PC-9 (cell line): Measurements from ENCODE around the gene GALNT9. TPM values are rescaled to one million over a fixed set of nuclear protein-coding genes. Genes with fewer than 3 reads are reported as not detected.

Source experiments
- BruUV-seq: library from RNA; stranded (reverse); fragments of 400-500 nt; replicated peaks from 2 replicates; lab custom pipeline; 2021; lab: Mats Ljungman, UMichigan
- CTCF ChIA-PET: fragments of 300-600 bp; sonication (Branson Sonifier 250); formaldehyde crosslinking; loops from one replicate; lab custom pipeline; 2022; ENCODE audit warnings: antibody characterized with exemption; lab: Charles Lee
- POLR2A ChIA-PET: fragments of 300-600 bp; sonication (Branson Sonifier 250); formaldehyde crosslinking; loops from one replicate; lab custom pipeline; 2022; ENCODE audit warnings: antibody characterized with exemption; ENCODE audit not compliant: unreplicated experiment; lab: Charles Lee
- DNase-seq, 2 experiments: peaks; one replicate each; pipeline versions ENCODE4 v3.0.0 to v3.0.0-alpha.2; 2015 to 2022; ENCODE audit warnings: mixed read lengths in 1 of 2
- H2AFZ ChIP-seq: fragments of 200-600 bp; sonication (generic); 2 replicates; pipeline ENCODE4 v1.8.1; 2017; ENCODE audit warnings: antibody characterized with exemption
- H3F3A ChIP-seq: fragments of 200-600 bp; sonication (generic); 2 replicates; pipeline ENCODE4 v1.8.1; 2017; ENCODE audit warnings: antibody characterized with exemption, mild to moderate bottlenecking, low read depth; ENCODE audit not compliant: insufficient read depth
- H3K27ac ChIP-seq: fragments of 200-600 bp; sonication (generic); 2 replicates; pipeline ENCODE4 v1.6.1; 2016; ENCODE audit warnings: mixed run types
- H3K27me3 ChIP-seq: fragments of 200-600 bp; sonication (generic); 2 replicates; pipeline ENCODE4 v1.6.1; 2016; ENCODE audit warnings: low read depth, mixed run types; ENCODE audit not compliant: insufficient read depth
- H3K36me3 ChIP-seq: fragments of 200-600 bp; sonication (generic); 2 replicates; pipeline ENCODE4 v1.6.1; 2016; ENCODE audit warnings: low read depth, mixed run types
- H3K4me1 ChIP-seq: fragments of 200-600 bp; sonication (generic); replicated peaks from 2 replicates; pipeline ENCODE4 v1.6.1; 2016; ENCODE audit warnings: mixed run types; ENCODE audit not compliant: insufficient read depth
- H3K4me2 ChIP-seq: fragments of 200-600 bp; sonication (generic); 2 replicates; pipeline ENCODE4 v1.6.1; 2017; ENCODE audit warnings: mixed run types
- H3K4me3 ChIP-seq: fragments of 200-600 bp; sonication (generic); 2 replicates; pipeline ENCODE4 v1.6.1; 2016; ENCODE audit warnings: mixed run types
- H3K79me2 ChIP-seq: fragments of 200-600 bp; sonication (generic); 2 replicates; pipeline ENCODE4 v1.6.1; 2017; ENCODE audit warnings: low read depth, mixed run types
- H3K9me2 ChIP-seq: fragments of 200-600 bp; sonication (generic); 2 replicates; pipeline ENCODE4 v1.8.1; 2017; ENCODE audit warnings: mild to moderate bottlenecking; ENCODE audit not compliant: insufficient read depth
- H3K9me3 ChIP-seq: fragments of 200-600 bp; sonication (generic); 2 replicates; pipeline ENCODE4 v1.8.1; 2016; ENCODE audit warnings: low read depth; ENCODE audit not compliant: insufficient read depth
- H4K20me1 ChIP-seq: fragments of 200-600 bp; sonication (generic); 2 replicates; pipeline ENCODE4 v1.8.1; 2017; ENCODE audit not compliant: insufficient read depth
- CTCF ChIP-seq: fragments of 200-600 bp; sonication (generic); conservative IDR thresholded peaks from 2 replicates; pipeline ENCODE4 v1.6.1; 2017; ENCODE audit warnings: mixed run types, antibody characterized with exemption, mild to moderate bottlenecking, moderate library complexity
- EZH2 ChIP-seq: fragments of 200-600 bp; sonication (generic); IDR thresholded peaks from 2 replicates; pipeline ENCODE4 v1.8.0; 2017; ENCODE audit warnings: antibody characterized with exemption, low read depth
- intact Hi-C: fragments of 100-400 bp; cut with micrococcal nuclease; formaldehyde crosslinking; loops from one replicate; pipeline ENCODE4 v1.10.0; 2022; ENCODE audit not compliant: unreplicated experiment
- total RNA-seq: library from RNA; stranded (reverse); gene quantifications from 2 replicates; pipeline ENCODE4 v1.2.3, GENCODE V29; 2021

The GALNT9 gene
- total RNA-seq, 1 experiment from 2014 or later, result 11.2 TPM

GRCh38 chr12:132163911-132164288, 165.5 kb downstream of the GALNT9 start:
- no peak overlapping the region for H3K4me2 ChIP-seq
- H3K27me3 ChIP-seq, result no peaks in the 10 kb centered on the region
- TF ChIP-seq CTCF (no peak), EZH2 (no peak)
- H3K9me2 ChIP-seq, result no peaks in the 10 kb centered on the region
- intact Hi-C loops, result no loop called here
- BruUV-seq, result no TSS peak
- DNase-seq, result no peak
- POLR2A ChIA-PET, result no interaction called here
- no peak overlapping the region for H3K4me3 ChIP-seq
- H3F3A ChIP-seq, result peaks cover 5% of the 10 kb centered on the region; the same call in 1 of the 2 replicates
- no peaks in the 10 kb centered on the region for H3K4me1 ChIP-seq
- no peaks in the 10 kb centered on the region for H3K9me3 ChIP-seq
- no peak overlapping the region for H2AFZ ChIP-seq
- no peaks in the 10 kb centered on the region for H3K36me3 ChIP-seq
- no peaks in the 10 kb centered on the region for H3K79me2 ChIP-seq
- H4K20me1 ChIP-seq, result no peaks in the 10 kb centered on the region; the same call in 1 of the 2 replicates
- no peak overlapping the region for H3K27ac ChIP-seq
- CTCF ChIA-PET, result no interaction called here

GRCh38 chr12:132163041-132163910, 166.1 kb downstream of the GALNT9 start:
- H3K9me2 ChIP-seq, result no peaks in the 10 kb centered on the region
- no peak overlapping the region for H3K27ac ChIP-seq
- H4K20me1 ChIP-seq, result no peaks in the 10 kb centered on the region; the same call in 1 of the 2 replicates
- BruUV-seq, result no TSS peak
- no peak for DNase-seq
- TF ChIP-seq EZH2 (no peak), CTCF (no peak)
- no peaks in the 10 kb centered on the region for H3K4me1 ChIP-seq
- no peaks in the 10 kb centered on the region for H3K79me2 ChIP-seq
- POLR2A ChIA-PET, result interaction anchor here (0.7 kb wide), 1 partner anchor 44 kb away, joined by 4 read pairs; no protein-coding TSS in a partner anchor
- H3K4me2 ChIP-seq, result no peak overlapping the region
- H3K9me3 ChIP-seq, result no peaks in the 10 kb centered on the region
- intact Hi-C loops, result no loop called here
- CTCF ChIA-PET, result interaction anchor here (0.6 kb wide), 1 partner anchor 334 kb away, joined by 3 read pairs; no protein-coding TSS in a partner anchor
- H3F3A ChIP-seq, result peaks cover 5% of the 10 kb centered on the region; the same call in 1 of the 2 replicates
- H2AFZ ChIP-seq, result no peak overlapping the region
- no peaks in the 10 kb centered on the region for H3K27me3 ChIP-seq
- no peaks in the 10 kb centered on the region for H3K36me3 ChIP-seq
- no peak overlapping the region for H3K4me3 ChIP-seq

GRCh38 chr12:132162508-132163031, 166.8 kb downstream of the GALNT9 start:
- no peak overlapping the region for H3K27ac ChIP-seq
- DNase-seq, result no peak
- no peaks in the 10 kb centered on the region; the same call in 1 of the 2 replicates for H4K20me1 ChIP-seq
- no peaks in the 10 kb centered on the region for H3K79me2 ChIP-seq
- H3F3A ChIP-seq, result peaks cover 11% of the 10 kb centered on the region; the same call in 1 of the 2 replicates
- no peak overlapping the region for H2AFZ ChIP-seq
- no peak overlapping the region for H3K4me2 ChIP-seq
- BruUV-seq, result no TSS peak
- TF ChIP-seq CTCF (no peak), EZH2 (no peak)
- H3K4me3 ChIP-seq, result no peak overlapping the region
- peaks cover 5% of the 10 kb centered on the region for H3K36me3 ChIP-seq
- CTCF ChIA-PET, result no interaction called here
- no peaks in the 10 kb centered on the region for H3K27me3 ChIP-seq
- POLR2A ChIA-PET, result interaction anchor here (0.7 to 0.9 kb wide), 2 partner anchors 45 to 251 kb away, joined by 4 to 7 read pairs; no protein-coding TSS in a partner anchor
- intact Hi-C loops, result no loop called here
- H3K9me3 ChIP-seq, result no peaks in the 10 kb centered on the region
- H3K4me1 ChIP-seq, result no peaks in the 10 kb centered on the region
- H3K9me2 ChIP-seq, result no peaks in the 10 kb centered on the region
